ENCODE data around the gene SLFN14.
A peak's percentile ranks its signal among the peaks of the same experiment; 100 is the strongest.
"Not testable (repeated sequence)": the region's sequence is repeated elsewhere in the genome, so short reads cannot be mapped to it uniquely, and the experiment has no call there.

Gene SLFN14

DNA sequence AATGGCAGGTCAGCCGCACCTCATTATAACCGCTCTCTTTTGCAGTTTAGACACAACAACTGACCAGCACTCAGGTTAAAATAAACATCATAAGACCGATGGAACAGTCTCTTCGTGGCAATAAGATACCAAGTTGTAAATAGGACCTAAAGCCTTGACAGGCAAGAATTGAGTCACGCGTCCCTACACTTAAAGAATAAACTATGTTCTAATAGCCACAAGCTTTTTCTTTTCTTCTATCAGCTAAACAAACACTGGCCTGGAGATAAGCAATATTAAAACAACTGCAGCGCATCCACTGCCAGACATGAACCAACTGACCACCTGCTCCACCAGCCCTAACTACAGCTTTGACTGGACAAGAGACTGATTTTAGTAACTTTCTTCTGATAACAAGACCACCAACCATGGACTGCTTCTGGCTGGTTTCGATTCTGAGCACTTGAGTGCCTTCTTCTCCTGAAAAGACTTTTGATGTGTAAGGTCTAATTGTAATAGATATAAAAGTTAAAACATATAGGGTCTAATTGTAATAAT, 40.6 kb downstream of the SLFN14 start:
- Histone ChIP-seq H3K27ac (ENCODE audit: extremely low read depth, low read depth, low read length) (no peak overlapping the region), H3K4me1 (ENCODE audit: control insufficient read depth, insufficient read depth, low read length) (peaks cover 9% of the 10 kb centered on the region), H3K36me3 (ENCODE audit: control insufficient read depth in 2 of 2, insufficient read depth in 1 of 2, low read length in 2 of 2) (no peaks in the 10 kb centered on the region), H3K4me3 (ENCODE audit: low read depth, low read length) (no peak overlapping the region), H3K9me3 (ENCODE audit: control insufficient read depth, insufficient read depth, low read depth, low read length) (no peaks in the 10 kb centered on the region)
- POLR2A ChIA-PET: no interaction called here
- TF ChIP-seq TCF7L2 (IDR thresholded peaks at IDR 0.05; ENCODE audit: borderline replicate concordance, low read depth, low read length): peak; percentile 58; the same call in 1 of the 2 replicates
- TF ChIP-seq ZNF146 (tag by site-specific recombination; IDR thresholded peaks at IDR 0.05): no peak
- TF ChIP-seq ZNF10 (tag by site-specific recombination; IDR thresholded peaks at IDR 0.05): no peak
- 0 out of 2 replicates have a peak, but pooled peaks have one; percentile 19 for TF ChIP-seq ZNF335 (tag by site-specific recombination; conservative IDR thresholded peaks at IDR 0.05)
- CTCF ChIA-PET: interaction anchor here (1.0 to 3.0 kb wide), 2 partner anchors 14 to 208 kb away, joined by 3 to 10 read pairs; no protein-coding TSS in a partner anchor

DNA sequence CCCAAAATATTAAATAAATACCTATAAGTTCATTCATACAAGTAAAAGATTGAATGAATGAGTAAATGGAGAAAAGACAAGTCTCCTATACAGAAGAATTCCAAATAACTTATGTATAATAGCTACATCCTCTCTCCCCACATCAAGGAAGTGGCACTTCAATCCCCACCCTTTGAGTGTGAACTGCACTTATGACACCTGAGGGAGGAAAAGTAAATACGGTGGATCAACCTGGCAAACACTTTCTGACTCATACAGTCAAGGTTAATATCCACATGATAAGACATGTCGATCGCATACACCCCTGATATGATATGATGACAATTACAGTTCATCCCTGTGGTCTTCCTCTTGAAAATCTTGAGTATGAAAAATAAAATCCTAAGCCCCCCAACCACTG, 41.2 kb downstream of the SLFN14 start:
- POLR2A ChIA-PET: no interaction called here
- Histone ChIP-seq H3K4me1 (ENCODE audit: control insufficient read depth, insufficient read depth, low read length) (peaks cover 10% of the 10 kb centered on the region), H3K36me3 (ENCODE audit: control insufficient read depth in 2 of 2, insufficient read depth in 1 of 2, low read length in 2 of 2) (no peaks in the 10 kb centered on the region), H3K9me3 (ENCODE audit: control insufficient read depth, insufficient read depth, low read depth, low read length) (no peaks in the 10 kb centered on the region), H3K4me3 (ENCODE audit: low read depth, low read length) (no peak overlapping the region), H3K27ac (ENCODE audit: extremely low read depth, low read depth, low read length) (no peak overlapping the region)
- TF ChIP-seq KLF7 (tag by site-specific recombination; IDR thresholded peaks at IDR 0.05; ENCODE audit: borderline replicate concordance) (no peak), ZNF133 (tag by site-specific recombination; IDR thresholded peaks at IDR 0.05) (no peak), ZNF521 (tag by site-specific recombination; IDR thresholded peaks at IDR 0.05) (no peak), BCL11A (tag by site-specific recombination; IDR thresholded peaks at IDR 0.05; ENCODE audit: low read depth) (no peak), ZNF560 (tag by site-specific recombination; IDR thresholded peaks at IDR 0.05; ENCODE audit: borderline replicate concordance) (no peak), YY2 (tag by site-specific recombination; IDR thresholded peaks at IDR 0.05) (no peak), ZBTB7A (tag by site-specific recombination; IDR thresholded peaks at IDR 0.05; ENCODE audit: low read depth) (no peak)
- TF ChIP-seq, protein P1, sequence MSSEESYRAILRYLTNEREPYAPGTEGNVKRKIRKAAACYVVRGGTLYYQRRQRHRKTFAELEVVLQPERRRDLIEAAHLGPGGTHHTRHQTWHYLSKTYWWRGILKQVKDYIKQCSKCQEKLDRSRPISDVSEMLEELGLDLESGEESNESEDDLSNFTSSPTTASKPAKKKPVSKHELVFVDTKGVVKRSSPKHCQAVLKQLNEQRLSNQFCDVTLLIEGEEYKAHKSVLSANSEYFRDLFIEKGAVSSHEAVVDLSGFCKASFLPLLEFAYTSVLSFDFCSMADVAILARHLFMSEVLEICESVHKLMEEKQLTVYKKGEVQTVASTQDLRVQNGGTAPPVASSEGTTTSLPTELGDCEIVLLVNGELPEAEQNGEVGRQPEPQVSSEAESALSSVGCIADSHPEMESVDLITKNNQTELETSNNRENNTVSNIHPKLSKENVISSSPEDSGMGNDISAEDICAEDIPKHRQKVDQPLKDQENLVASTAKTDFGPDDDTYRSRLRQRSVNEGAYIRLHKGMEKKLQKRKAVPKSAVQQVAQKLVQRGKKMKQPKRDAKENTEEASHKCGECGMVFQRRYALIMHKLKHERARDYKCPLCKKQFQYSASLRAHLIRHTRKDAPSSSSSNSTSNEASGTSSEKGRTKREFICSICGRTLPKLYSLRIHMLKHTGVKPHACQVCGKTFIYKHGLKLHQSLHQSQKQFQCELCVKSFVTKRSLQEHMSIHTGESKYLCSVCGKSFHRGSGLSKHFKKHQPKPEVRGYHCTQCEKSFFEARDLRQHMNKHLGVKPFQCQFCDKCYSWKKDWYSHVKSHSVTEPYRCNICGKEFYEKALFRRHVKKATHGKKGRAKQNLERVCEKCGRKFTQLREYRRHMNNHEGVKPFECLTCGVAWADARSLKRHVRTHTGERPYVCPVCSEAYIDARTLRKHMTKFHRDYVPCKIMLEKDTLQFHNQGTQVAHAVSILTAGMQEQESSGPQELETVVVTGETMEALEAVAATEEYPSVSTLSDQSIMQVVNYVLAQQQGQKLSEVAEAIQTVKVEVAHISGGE (tag by site-specific recombination; conservative IDR thresholded peaks at IDR 0.05; ENCODE audit: low read depth): no peak
- TF ChIP-seq, protein P2, sequence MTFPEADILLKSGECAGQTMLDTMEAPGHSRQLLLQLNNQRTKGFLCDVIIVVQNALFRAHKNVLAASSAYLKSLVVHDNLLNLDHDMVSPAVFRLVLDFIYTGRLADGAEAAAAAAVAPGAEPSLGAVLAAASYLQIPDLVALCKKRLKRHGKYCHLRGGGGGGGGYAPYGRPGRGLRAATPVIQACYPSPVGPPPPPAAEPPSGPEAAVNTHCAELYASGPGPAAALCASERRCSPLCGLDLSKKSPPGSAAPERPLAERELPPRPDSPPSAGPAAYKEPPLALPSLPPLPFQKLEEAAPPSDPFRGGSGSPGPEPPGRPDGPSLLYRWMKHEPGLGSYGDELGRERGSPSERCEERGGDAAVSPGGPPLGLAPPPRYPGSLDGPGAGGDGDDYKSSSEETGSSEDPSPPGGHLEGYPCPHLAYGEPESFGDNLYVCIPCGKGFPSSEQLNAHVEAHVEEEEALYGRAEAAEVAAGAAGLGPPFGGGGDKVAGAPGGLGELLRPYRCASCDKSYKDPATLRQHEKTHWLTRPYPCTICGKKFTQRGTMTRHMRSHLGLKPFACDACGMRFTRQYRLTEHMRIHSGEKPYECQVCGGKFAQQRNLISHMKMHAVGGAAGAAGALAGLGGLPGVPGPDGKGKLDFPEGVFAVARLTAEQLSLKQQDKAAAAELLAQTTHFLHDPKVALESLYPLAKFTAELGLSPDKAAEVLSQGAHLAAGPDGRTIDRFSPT (tag by site-specific recombination; IDR thresholded peaks at IDR 0.05): no peak
- TF ChIP-seq, protein P3, sequence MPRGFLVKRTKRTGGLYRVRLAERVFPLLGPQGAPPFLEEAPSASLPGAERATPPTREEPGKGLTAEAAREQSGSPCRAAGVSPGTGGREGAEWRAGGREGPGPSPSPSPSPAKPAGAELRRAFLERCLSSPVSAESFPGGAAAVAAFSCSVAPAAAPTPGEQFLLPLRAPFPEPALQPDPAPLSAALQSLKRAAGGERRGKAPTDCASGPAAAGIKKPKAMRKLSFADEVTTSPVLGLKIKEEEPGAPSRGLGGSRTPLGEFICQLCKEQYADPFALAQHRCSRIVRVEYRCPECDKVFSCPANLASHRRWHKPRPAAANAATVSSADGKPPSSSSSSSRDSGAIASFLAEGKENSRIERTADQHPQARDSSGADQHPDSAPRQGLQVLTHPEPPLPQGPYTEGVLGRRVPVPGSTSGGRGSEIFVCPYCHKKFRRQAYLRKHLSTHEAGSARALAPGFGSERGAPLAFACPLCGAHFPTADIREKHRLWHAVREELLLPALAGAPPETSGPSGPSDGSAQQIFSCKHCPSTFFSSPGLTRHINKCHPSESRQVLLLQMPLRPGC (tag by site-specific recombination; IDR thresholded peaks at IDR 0.05): no peak
- CTCF ChIA-PET: interaction anchor here (0.7 to 1.0 kb wide), 2 partner anchors 15 to 663 kb away, joined by 3 read pairs; no protein-coding TSS in a partner anchor

DNA sequence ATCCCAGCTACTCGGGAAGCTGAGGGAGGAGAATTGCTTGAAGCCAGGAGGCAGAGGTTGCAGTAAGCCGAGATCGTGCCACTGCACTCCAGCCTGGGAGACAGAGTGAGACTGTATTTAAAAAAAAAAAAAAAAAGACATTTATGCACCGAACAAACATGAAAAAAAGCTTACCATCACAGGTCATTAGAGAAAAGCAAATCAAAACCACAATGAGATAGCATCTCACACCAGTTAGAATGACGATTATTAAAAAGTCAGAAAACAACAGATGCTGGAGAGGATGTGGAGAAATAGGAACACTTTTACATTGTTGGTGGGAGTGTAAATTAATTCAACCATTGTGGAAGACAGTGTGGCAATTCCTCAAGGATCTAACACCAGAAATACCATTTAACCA, 42.2 kb downstream of the SLFN14 start:
- CTCF ChIA-PET; H3K27ac ChIP-seq (ENCODE audit: extremely low read depth, low read depth, low read length): not testable (repeated sequence)
- POLR2A ChIA-PET: interaction anchor here (0.6 kb wide), 1 partner anchor 460 kb away, joined by 5 read pairs; no protein-coding TSS in a partner anchor

More for the DNA sequence above, 42.2 kb downstream of the SLFN14 start:
- peaks cover 13% of the 10 kb centered on the region for H3K4me1 ChIP-seq (ENCODE audit: control insufficient read depth, insufficient read depth, low read length)
- not testable (repeated sequence) for H3K36me3 ChIP-seq (ENCODE audit: control insufficient read depth in 2 of 2, insufficient read depth in 1 of 2, low read length in 2 of 2); H3K4me3 ChIP-seq (ENCODE audit: low read depth, low read length); H3K9me3 ChIP-seq (ENCODE audit: control insufficient read depth, insufficient read depth, low read depth, low read length)
